IMR-90 (cell line): Measurements from ENCODE around the gene CPXM2. TPM values are rescaled to one million over a fixed set of nuclear protein-coding genes. Genes with fewer than 3 reads are reported as not detected.

ENCODE experiments used
- ATAC-seq: fragments of 200-7000 bp; cut with Tn5 transposase; 2 replicates; pipeline ENCODE4 v1.9.1; 2020; ENCODE audit warnings: low read depth, mild to moderate bottlenecking, moderate library complexity
- BruUV-seq: library from RNA; stranded (reverse); fragments of 400-500 nt; replicated peaks from 2 replicates; lab custom pipeline; 2021; lab: Mats Ljungman, UMichigan
- CTCF ChIA-PET: fragments of 300-600 bp; formaldehyde crosslinking; extraction: SDS; loops from one replicate; lab custom pipeline; 2021; ENCODE audit warnings: antibody characterized with exemption; lab: Yijun Ruan, JAX
- POLR2A ChIA-PET: fragments of 300-600 bp; sonication (Branson Sonifier 250); formaldehyde crosslinking; loops from one replicate; lab custom pipeline; 2022; ENCODE audit warnings: antibody characterized with exemption; ENCODE audit not compliant: unreplicated experiment; lab: Charles Lee
- DNase-seq: peaks from one replicate; pipeline ENCODE4 v3.0.0; 2013
- H2AFZ ChIP-seq: replicated peaks from 2 replicates; pipeline ENCODE3; 2013; ENCODE audit warnings: low read length, mild to moderate bottlenecking; ENCODE audit not compliant: poor library complexity
- H2AK5ac ChIP-seq: 2 replicates; pipeline ENCODE4 v1.6.1; 2013; ENCODE audit warnings: low read depth, low read length, inconsistent platforms
- H2AK9ac ChIP-seq: replicated peaks from 2 replicates; pipeline ENCODE3; 2013; ENCODE audit warnings: mild to moderate bottlenecking, low read depth, low read length, moderate library complexity; ENCODE audit not compliant: poor library complexity
- H2BK120ac ChIP-seq: 2 replicates; pipeline ENCODE4 v1.6.1; 2013; ENCODE audit warnings: low read depth, low read length, inconsistent platforms
- H2BK15ac ChIP-seq: 3 replicates; pipeline ENCODE4 v1.6.1; 2013; ENCODE audit warnings: low read depth, low read length, inconsistent platforms
- H2BK20ac ChIP-seq: 2 replicates; pipeline ENCODE4 v1.6.1; 2013; ENCODE audit warnings: low read depth, mild to moderate bottlenecking, inconsistent platforms, low read length, moderate library complexity
- H2BK5ac ChIP-seq: 2 replicates; pipeline ENCODE4 v1.6.1; 2013; ENCODE audit warnings: mild to moderate bottlenecking, low read depth, low read length, inconsistent platforms; ENCODE audit not compliant: poor library complexity, severe bottlenecking
- H3K14ac ChIP-seq: replicated peaks from 2 replicates; pipeline ENCODE4 v1.6.1; 2013; ENCODE audit warnings: low read depth, low read length, inconsistent platforms
- H3K18ac ChIP-seq: 2 replicates; pipeline ENCODE4 v1.6.1; 2013; ENCODE audit warnings: low read depth, low read length, control low read depth
- H3K23ac ChIP-seq: 2 replicates; pipeline ENCODE4 v1.6.1; 2013; ENCODE audit warnings: low read depth, low read length, inconsistent platforms
- H3K27ac ChIP-seq: 2 replicates; pipeline ENCODE4 v1.5.1; 2013; ENCODE audit warnings: mild to moderate bottlenecking, control low read depth, low read length; ENCODE audit not compliant: insufficient read depth
- H3K27me3 ChIP-seq: 2 replicates; pipeline ENCODE4 v1.6.1; 2013; ENCODE audit warnings: low read length; ENCODE audit not compliant: control insufficient read depth, insufficient read depth
- H3K36me3 ChIP-seq: 2 replicates; pipeline ENCODE4 v1.6.1; 2013; ENCODE audit warnings: low read length, mixed read lengths; ENCODE audit not compliant: control insufficient read depth, insufficient read depth
- H3K4ac ChIP-seq: 2 replicates; pipeline ENCODE4 v1.6.1; 2013; ENCODE audit warnings: low read depth, low read length, inconsistent platforms
- H3K4me1 ChIP-seq: 2 replicates; pipeline ENCODE4 v1.6.1; 2013; ENCODE audit warnings: low read length, mixed read lengths; ENCODE audit not compliant: control insufficient read depth, insufficient read depth
- H3K4me2 ChIP-seq: 2 replicates; pipeline ENCODE4 v1.6.1; 2013; ENCODE audit warnings: low read depth, mild to moderate bottlenecking, control low read depth, low read length, moderate library complexity
- H3K4me3 ChIP-seq: 2 replicates; pipeline ENCODE4 v1.5.1; 2013; ENCODE audit warnings: low read depth, mild to moderate bottlenecking, control low read depth, low read length, moderate library complexity; ENCODE audit not compliant: insufficient read depth
- H3K56ac ChIP-seq: 2 replicates; pipeline ENCODE4 v1.6.1; 2013; ENCODE audit warnings: low read length, inconsistent platforms; ENCODE audit not compliant: insufficient read depth; ENCODE audit errors: extremely low read depth
- H3K79me1 ChIP-seq, 2 experiments: 2 replicates each; pipeline ENCODE4 v1.6.1; 2013; ENCODE audit warnings: low read length in 2 of 2, inconsistent platforms in 1 of 2, low read depth in 1 of 2
- H3K9ac ChIP-seq: 2 replicates; pipeline ENCODE4 v1.6.1; 2013; ENCODE audit warnings: low read depth, low read length, control low read depth
- H3K9me1 ChIP-seq: 2 replicates; pipeline ENCODE4 v1.6.1; 2013; ENCODE audit warnings: low read length, inconsistent platforms; ENCODE audit not compliant: insufficient read depth
- H3K9me3 ChIP-seq: 2 replicates; pipeline ENCODE4 v1.6.1; 2013; ENCODE audit warnings: low read length; ENCODE audit not compliant: control insufficient read depth, insufficient read depth
- H4K20me1 ChIP-seq: 2 replicates; pipeline ENCODE4 v1.6.1; 2013; ENCODE audit warnings: low read length, inconsistent platforms; ENCODE audit not compliant: insufficient read depth
- H4K5ac ChIP-seq: 2 replicates; pipeline ENCODE4 v1.6.1; 2013; ENCODE audit warnings: mild to moderate bottlenecking, low read depth, low read length, control low read depth
- H4K8ac ChIP-seq, 2 experiments: 2 replicates each; pipeline ENCODE4 v1.6.1; 2013; ENCODE audit warnings: low read depth in 2 of 2, low read length in 2 of 2, control low read depth in 1 of 2, inconsistent platforms in 1 of 2
- H4K91ac ChIP-seq: 2 replicates; pipeline ENCODE4 v1.6.1; 2013; ENCODE audit warnings: low read depth, low read length, inconsistent platforms; ENCODE audit not compliant: insufficient read depth
- MXI1 ChIP-seq: IDR thresholded peaks from 2 replicates; pipeline ENCODE4 v1.6.1; 2012; ENCODE audit warnings: low read depth, mild to moderate bottlenecking, low read length, moderate library complexity, borderline replicate concordance
- RCOR1 ChIP-seq: IDR thresholded peaks from 2 replicates; pipeline ENCODE4 v1.6.1; 2012; ENCODE audit warnings: mild to moderate bottlenecking, low read length, improper control_type of control experiment; ENCODE audit not compliant: insufficient replicate concordance
- RFX5 ChIP-seq: IDR thresholded peaks from 2 replicates; pipeline ENCODE4 v1.8.0; 2012; ENCODE audit warnings: low read depth, mild to moderate bottlenecking, low read length, moderate library complexity
- SMC3 ChIP-seq: fragments of 150-350 bp; IDR thresholded peaks from 2 replicates; pipeline ENCODE4 v1.6.1; 2016; ENCODE audit warnings: low read depth, mild to moderate bottlenecking, antibody characterized with exemption, low read length, moderate library complexity
- USF2 ChIP-seq: fragments of 150-350 bp; IDR thresholded peaks from 2 replicates; pipeline ENCODE4 v1.6.1; 2017; ENCODE audit warnings: mild to moderate bottlenecking, antibody characterized with exemption, low read length, low read depth
- WGBS, 2 experiments: methylation state at CpG; one replicate each; pipeline versions ENCODE4 v1.1.5 to v1.1.7; 2013; ENCODE audit warnings: missing lambda C conversion rate in 2 of 2; ENCODE audit not compliant: insufficient read length in 1 of 2; ENCODE audit errors: extremely low coverage in 2 of 2; 5-methylcytosine and 5-hydroxymethylcytosine counted together
- dilution Hi-C: fragments of 300-500 bp; cut with HindIII; formaldehyde crosslinking; loops from one replicate; pipeline ENCODE4 v1.14.3; 2018; ENCODE audit warnings: low sequenced_read_pairs; ENCODE audit not compliant: unreplicated experiment
- in situ Hi-C: fragments of 300-500 bp; cut with MboI; formaldehyde crosslinking; loops from 3 replicates; pipeline ENCODE4 v1.14.3; 2019; ENCODE audit warnings: low sequenced_read_pairs, inconsistent platforms, mixed read lengths
- intact Hi-C: fragments of 100-400 bp; cut with micrococcal nuclease; formaldehyde crosslinking; loops from 2 replicates; pipeline ENCODE4 v1.10.0; 2022
- polyA plus RNA-seq, 3 experiments: library from polyadenylated mRNA; depleted of rRNA; stranded (reverse); fragments of >200 nt; gene quantifications; 2 replicates each; pipeline ENCODE4 v1.2.3, GENCODE V29; 2012; ENCODE audit warnings: low replicate concordance in 1 of 3
- total RNA-seq: library from RNA; depleted of rRNA; stranded (reverse); fragments of >200 nt; gene quantifications from 2 replicates; pipeline ENCODE4 v1.2.3, GENCODE V29; 2012

CPXM2 gene
- total and polyA plus RNA-seq, 2 of the 4 experiments (the other 2 are of a cell fraction) = not detected

- Histone ChIP-seq H4K8ac (no peak overlapping the region), H3K9ac (no peak overlapping the region), H2BK20ac (no peak overlapping the region), H3K56ac (no peak overlapping the region), H3K4me3 (no peak overlapping the region), H2AFZ (no peak overlapping the region), H3K27me3 (no peaks in the 10 kb centered on the region), H3K79me1 (no peaks in the 10 kb centered on the region), H2BK120ac (no peak overlapping the region), H4K20me1 (no peaks in the 10 kb centered on the region), H2BK5ac (no peak overlapping the region), H3K18ac (no peak overlapping the region), H3K27ac (no peak overlapping the region), H3K4me2 (no peak overlapping the region), H3K23ac (no peak overlapping the region), H4K91ac (no peak overlapping the region), H2AK5ac (no peak overlapping the region), H4K5ac (no peak overlapping the region), H3K4ac (no peak overlapping the region), H3K9me1 (no peaks in the 10 kb centered on the region), H3K9me3 (peaks cover 28% of the 10 kb centered on the region), H3K4me1 (no peaks in the 10 kb centered on the region), H2BK15ac (no peak overlapping the region), H3K14ac (no peak overlapping the region), H2AK9ac (no peak overlapping the region), H3K36me3 (no peaks in the 10 kb centered on the region)
- BruUV-seq = no TSS peak
- DNase-seq = no peak
- TF ChIP-seq USF2 (no peak), MXI1 (no peak), RCOR1 (no peak), RFX5 (no peak), SMC3 (no peak)
- ChIA-PET CTCF (no interaction called here), POLR2A (no interaction called here)
- no CpG with 5 or more reads among the region's 5 CpGs for WGBS, 2 experiments
- intact Hi-C loops (no loop called here), dilution Hi-C loops (no loop called here), in situ Hi-C loops (no loop called here)
- no peak for ATAC-seq
Observed at GRCh38 chr10:123835575-123835974, 56.0 kb downstream of the CPXM2 start.
